Spleen (tissue), 11 donors: Measurements from ENCODE around the gene USP6. TPM values are rescaled to one million over a fixed set of nuclear protein-coding genes. Genes with fewer than 3 reads are reported as not detected.
A peak's percentile ranks its signal among the peaks of the same experiment; 100 is the strongest.
"Not testable (repeated sequence)": the region's sequence is repeated elsewhere in the genome, so short reads cannot be mapped to it uniquely, and the experiment has no call there.

Experiments
- DNase-seq: peaks from one replicate; pipeline ENCODE4 v3.0.0-alpha.2; 2020
- H3K27ac ChIP-seq, 8 donors: fragments of 200-600 bp; sonication (generic) in 7 of 8; 1 replicate in 4 of 8; 2 replicates in 4 of 8; pipeline versions ENCODE4 v1.5.0 to v1.8.0; 2016 to 2021; ENCODE audit warnings: inconsistent platforms in 4 of 8, mild to moderate bottlenecking in 4 of 8, moderate library complexity in 1 of 8
- H3K27me3 ChIP-seq, 7 donors: fragments of 200-600 bp; sonication (generic) in 6 of 7; replicated peaks in 1 of 7; 1 replicate in 4 of 7; 2 replicates in 3 of 7; pipeline versions ENCODE4 v1.5.0 to v1.8.0; 2016 to 2021; ENCODE audit warnings: inconsistent platforms in 3 of 7, mild to moderate bottlenecking in 1 of 7
- H3K36me3 ChIP-seq, 6 donors: fragments of 200-600 bp; sonication (generic) in 5 of 6; 1 replicate in 4 of 6; 2 replicates in 2 of 6; pipeline versions ENCODE4 v1.5.0 to v1.8.0; 2016 to 2021; ENCODE audit warnings: inconsistent platforms in 2 of 6
- H3K4me1 ChIP-seq, 6 donors: fragments of 200-600 bp; sonication (generic) in 5 of 6; 1 replicate in 3 of 6; 2 replicates in 3 of 6; pipeline versions ENCODE4 v1.5.0 to v1.8.0; 2016 to 2021; ENCODE audit warnings: inconsistent platforms in 3 of 6
- H3K4me3 ChIP-seq, 8 donors: fragments of 200-600 bp; sonication (generic) in 7 of 8; 1 replicate in 4 of 8; 2 replicates in 4 of 8; pipeline versions ENCODE4 v1.5.0 to v1.8.0; 2016 to 2021; ENCODE audit warnings: inconsistent platforms in 4 of 8, mild to moderate bottlenecking in 4 of 8, moderate library complexity in 2 of 8
- H3K9me3 ChIP-seq, 8 donors: fragments of 200-600 bp; sonication (generic) in 7 of 8; 1 replicate in 4 of 8; 2 replicates in 4 of 8; pipeline versions ENCODE4 v1.5.0 to v1.8.0; 2016 to 2021; ENCODE audit warnings: inconsistent platforms in 4 of 8
- CTCF ChIP-seq, 11 experiments: fragments of 200-600 bp in 7 of 11; fragments of 450-650 bp in 4 of 11; sonication (generic) in 4 of 11; IDR thresholded peaks in 8 of 11; conservative IDR thresholded peaks in 3 of 11; 1 replicate in 7 of 11; 2 replicates in 4 of 11; pipeline versions ENCODE4 v1.4.0 to v1.8.0; 2016 to 2021; ENCODE audit warnings: antibody characterized with exemption in 11 of 11, inconsistent platforms in 4 of 11, mild to moderate bottlenecking in 1 of 11
- POLR2A ChIP-seq, 3 donors: fragments of 450-650 bp; IDR thresholded peaks; one replicate each; pipeline ENCODE4 v1.5.1; 2017; ENCODE audit warnings: antibody characterized with exemption in 3 of 3, mild to moderate bottlenecking in 1 of 3
- POLR2AphosphoS5 ChIP-seq, 3 donors: sonication (generic); formaldehyde crosslinking; IDR thresholded peaks; one replicate each; pipeline ENCODE4 v1.5.1; 2017; ENCODE audit warnings: antibody characterized with exemption in 3 of 3
- WGBS, 5 donors: extraction: QIAGEN DNeasy Blood & Tissue Kit in 3 of 5; methylation state at CpG; one replicate each; pipeline versions ENCODE4 v1.1.5 to v1.1.7; 2013 to 2018; 5-methylcytosine and 5-hydroxymethylcytosine counted together
- intact Hi-C: fragments of 100-400 bp; cut with DNase I; formaldehyde crosslinking; loops from one replicate; pipeline ENCODE4 v1.15.0; 2023; ENCODE audit warnings: low total_unique reads
- polyA plus RNA-seq, 3 donors: library from polyadenylated mRNA; stranded (reverse); fragments of 200-250 nt; gene quantifications; one replicate each; pipeline ENCODE4 v1.2.1, GENCODE V29; 2013
- total RNA-seq, 7 donors: library from RNA; depleted of rRNA in 3 of 7; stranded (reverse); fragments of >200 nt in 3 of 7; fragmentation: NEBNext Ultra II Directional in 4 of 7; extraction: Animal tissue kit (Norgen Biotek cat#: 25700) in 4 of 7; gene quantifications; one replicate each; pipeline versions ENCODE4 v1.1.0 to v1.2.1, GENCODE V29; 2016 to 2021
- donor health status: healthy with polysubstance abuse.
- donor health status: DM: no; HTN: no; CAD: no; lungs with moderate emphysema.
- donor health status: DM: no; HTN: no; CAD: no.
- donor health status: Bipolar disorder and iron deficiency.
- donor health status: healthy.
- donor health status: DM: no; HTN: no; CAD: no.
- donor health status: DM: yes; HTN: yes; CAD: no.

The USP6 gene
- total and polyA plus RNA-seq, 10 donors: 0.03 to 0.37 (median 0.13) TPM; not detected in 1

DNA sequence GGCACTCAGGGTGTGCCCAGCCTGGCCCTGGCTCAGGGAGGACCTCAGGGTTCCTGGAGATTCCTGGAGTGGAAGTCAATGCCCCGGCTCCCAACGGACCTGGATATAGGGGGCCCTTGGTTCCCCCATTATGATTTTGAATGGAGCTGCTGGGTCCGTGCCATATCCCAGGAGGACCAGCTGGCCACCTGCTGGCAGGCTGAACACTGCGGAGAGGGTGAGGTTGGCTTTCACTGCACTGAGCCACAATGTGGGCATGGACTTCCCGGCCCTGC lies 23.6 kb downstream of the USP6 start:
- Histone ChIP-seq H3K4me1 (no peaks in the 10 kb centered on the region), H3K9me3 (no peaks in the 10 kb centered on the region), H3K27ac (no peak overlapping the region), H3K27me3 (no peaks in the 10 kb centered on the region), H3K4me3 (no peak overlapping the region), H3K36me3 (no peaks in the 10 kb centered on the region)
- no peak for TF ChIP-seq POLR2A (IDR thresholded peaks at IDR 0.05)
- TF ChIP-seq POLR2AphosphoS5 (IDR thresholded peaks at IDR 0.05): no peak
- no peak for TF ChIP-seq CTCF (IDR thresholded peaks at IDR 0.05 in 8 of 11, conservative IDR thresholded peaks at IDR 0.05 in 3 of 11)
- DNase-seq: no peak
- intact Hi-C loops: no loop called here
- 80 to 94% (median 89%) methylated on average over 3 to 5 of the region's 5 CpGs for WGBS, 5 donors

DNA sequence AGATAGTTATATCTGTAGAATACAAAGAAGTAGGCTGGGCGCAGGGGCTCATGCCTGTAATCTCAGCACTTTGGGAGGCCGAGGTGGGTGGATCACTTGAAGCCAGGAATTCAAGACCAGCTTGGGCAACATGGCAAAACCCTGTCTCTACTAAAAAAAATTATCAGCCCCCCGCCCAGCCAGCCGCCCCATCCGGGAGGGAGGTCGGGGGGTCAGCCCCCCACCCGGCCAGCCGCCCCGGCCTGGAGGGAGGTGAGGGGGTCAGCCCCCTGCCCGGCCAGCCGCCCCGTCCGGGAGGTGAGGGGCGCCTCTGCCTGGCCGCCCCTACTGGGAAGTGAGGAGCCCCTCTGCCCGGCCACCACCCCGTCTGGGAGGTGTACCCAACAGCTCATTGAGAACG lies 27.0 kb downstream of the USP6 start:
- H3K9me3 ChIP-seq, H3K4me3 ChIP-seq, H3K36me3 ChIP-seq, DNase-seq, H3K4me1 ChIP-seq, H3K27me3 ChIP-seq, intact Hi-C loops, H3K27ac ChIP-seq: not testable (repeated sequence)
- WGBS, 5 donors: 87 to 92% (median 92%) methylated on average over 14 to 18 of the region's 18 CpGs

DNA sequence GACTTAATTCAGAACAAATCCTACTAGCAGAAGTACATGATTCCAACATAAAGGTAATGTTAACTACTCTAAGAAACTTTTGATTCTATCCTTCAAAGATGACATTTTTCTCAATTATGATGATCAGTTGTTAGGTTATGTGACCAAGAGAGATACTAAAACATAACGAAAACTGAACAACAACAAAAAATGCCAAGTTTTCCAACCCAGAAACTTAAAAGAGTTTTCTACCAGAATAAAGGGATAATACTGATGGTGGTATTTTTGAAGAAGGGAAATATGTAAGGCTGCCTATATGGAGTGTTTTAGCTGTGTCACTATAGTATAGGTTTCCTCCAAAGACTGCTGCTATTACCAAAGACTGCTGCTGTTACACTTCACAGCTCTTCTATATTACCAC lies 30.3 kb downstream of the USP6 start:
- intact Hi-C loops, H3K9me3 ChIP-seq, H3K4me3 ChIP-seq, H3K36me3 ChIP-seq, H3K27me3 ChIP-seq, H3K27ac ChIP-seq, DNase-seq, H3K4me1 ChIP-seq: not testable (repeated sequence)
- WGBS, 5 donors: 83 to 94% (median 89%) methylated on average over 1 of the region's 1 CpG

DNA sequence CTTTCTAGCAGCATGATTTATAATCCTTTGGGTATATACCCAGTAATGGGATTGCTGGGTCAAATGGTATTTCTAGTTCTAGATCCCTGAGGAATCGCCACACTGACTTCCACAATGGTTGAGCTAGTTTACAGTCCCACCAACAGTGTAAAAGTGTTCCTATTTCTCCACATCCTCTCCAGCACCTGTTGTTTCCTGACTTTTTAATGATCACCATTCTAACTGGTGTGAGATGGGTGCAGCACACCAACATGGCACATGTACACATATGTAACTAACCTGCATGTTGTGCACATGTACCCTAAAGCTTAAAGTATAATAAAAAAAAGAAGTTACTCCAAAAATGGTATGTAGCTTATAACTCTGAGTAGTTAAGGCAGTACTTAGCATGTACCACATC lies 44.9 kb downstream of the USP6 start:
- DNase-seq, H3K27ac ChIP-seq, H3K4me3 ChIP-seq, H3K36me3 ChIP-seq, H3K9me3 ChIP-seq, intact Hi-C loops, H3K4me1 ChIP-seq: not testable (repeated sequence)
- H3K27me3 ChIP-seq: peaks cover 0 to 14% (median 0%) of the 10 kb centered on the region in 7 donors
- 89 to 100% (median 100%) methylated on average over 1 of the region's 1 CpG; no CpG with 5 or more reads in 1 of the 5 donors for whole genome bisulfite sequencing, 5 donors

- H3K9me3 ChIP-seq, H3K4me3 ChIP-seq, DNase-seq, intact Hi-C loops, H3K36me3 ChIP-seq: not testable (repeated sequence)
- H3K27ac ChIP-seq: peak overlapping the region in 1 of 8 donors; percentile 26
- WGBS, 5 donors: 68 to 83% (median 72%) methylated on average over 3 of the region's 3 CpGs
- peaks cover 0 to 14% (median 0%) of the 10 kb centered on the region in 7 donors for H3K27me3 ChIP-seq
- peaks cover 0 to 18% (median 3%) of the 10 kb centered on the region in 6 donors for H3K4me1 ChIP-seq
These were observed 46.0 kb downstream of the USP6 start for GRCh38 chr17:5161793-5162192.

DNA sequence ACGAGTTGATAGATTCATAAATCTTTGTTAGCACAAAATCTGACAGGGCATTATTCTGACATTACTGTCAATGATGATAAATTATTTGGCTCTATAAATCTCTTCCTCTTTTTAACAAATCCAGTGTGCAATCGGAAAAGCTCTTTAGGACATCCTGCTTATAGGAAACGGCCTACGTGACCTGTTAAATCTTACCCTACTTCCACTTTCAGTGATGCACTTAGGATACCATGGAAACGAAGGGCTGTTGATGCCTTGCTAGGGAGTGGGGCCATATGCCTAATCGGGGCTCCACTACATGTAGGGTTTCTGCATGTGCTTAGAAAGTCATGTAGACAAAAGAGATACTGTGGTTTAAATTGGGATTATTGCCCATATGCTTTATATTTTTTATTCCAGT lies 48.6 kb downstream of the USP6 start:
- WGBS, 5 donors: 32 to 48% (median 36%) methylated on average over 6 of the region's 6 CpGs
- no peak overlapping the region for H3K27ac ChIP-seq
- H3K9me3 ChIP-seq: no peaks in the 10 kb centered on the region
- H3K36me3 ChIP-seq: no peaks in the 10 kb centered on the region
- TF ChIP-seq POLR2A (IDR thresholded peaks at IDR 0.05) (no peak), POLR2AphosphoS5 (IDR thresholded peaks at IDR 0.05) (no peak)
- H3K4me1 ChIP-seq: peaks cover 0 to 28% (median 3%) of the 10 kb centered on the region in 6 donors
- intact Hi-C loops: no loop called here
- no peaks in the 10 kb centered on the region for H3K27me3 ChIP-seq
- no peak for DNase-seq
- no peak overlapping the region for H3K4me3 ChIP-seq

DNA sequence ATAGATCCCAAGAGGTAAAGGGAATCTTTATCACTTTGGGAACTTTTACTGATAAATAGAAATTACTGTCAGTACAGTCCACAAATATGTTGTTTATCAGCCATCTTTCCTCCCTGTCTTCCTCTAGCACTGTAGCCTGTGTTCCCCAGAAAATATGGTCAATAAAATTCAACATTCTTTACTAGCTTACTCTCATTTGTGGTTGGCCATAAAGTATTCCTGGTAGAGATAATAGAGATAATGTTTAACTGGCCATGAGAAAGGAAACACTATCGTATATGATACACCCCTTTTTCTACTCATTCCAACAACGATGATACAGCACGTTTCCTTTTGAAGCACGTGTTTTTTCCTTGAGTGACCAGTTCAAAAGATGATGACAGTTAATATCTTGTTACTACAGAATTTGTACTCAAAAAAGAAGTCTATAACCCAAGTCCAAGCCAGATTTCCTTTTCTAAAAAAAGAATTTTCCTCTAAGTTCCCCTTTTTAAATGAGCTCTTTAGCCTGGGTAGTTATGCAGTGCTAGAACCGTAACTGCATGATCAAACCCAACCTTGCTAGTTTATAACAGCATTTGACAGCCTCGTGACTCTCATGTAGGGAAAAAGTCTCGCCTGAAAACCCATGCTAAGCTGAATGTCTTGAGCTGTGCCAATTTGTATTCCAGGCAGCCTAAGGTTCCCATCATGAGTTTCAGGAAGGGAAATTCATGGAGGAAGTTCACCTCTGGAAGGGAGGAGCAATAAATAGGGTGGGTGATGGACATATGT lies 50.1 kb downstream of the USP6 start:
- DNase-seq: not testable (repeated sequence)
- peaks cover 0 to 28% (median 3%) of the 10 kb centered on the region in 6 donors for H3K4me1 ChIP-seq
- WGBS, 5 donors: 19 to 35% (median 28%) methylated on average over 4 to 7 of the region's 7 CpGs

GRCh38 chr17:5175027-5175426 lies 59.2 kb downstream of the USP6 start:
- 87 to 99% (median 91%) methylated on average over 7 of the region's 7 CpGs for WGBS, 5 donors
- H3K4me3 ChIP-seq, H3K27ac ChIP-seq, intact Hi-C loops, H3K27me3 ChIP-seq, H3K4me1 ChIP-seq, DNase-seq: not testable (repeated sequence)
- H3K36me3 ChIP-seq: peaks cover 0 to 40% (median 13%) of the 10 kb centered on the region in 6 donors
- H3K9me3 ChIP-seq: peaks cover 21 to 85% (median 78%) of the 10 kb centered on the region in 8 donors

More for the DNA sequence above, 50.1 kb downstream of the USP6 start:
- H3K9me3 ChIP-seq, H3K4me3 ChIP-seq, H3K27me3 ChIP-seq, H3K36me3 ChIP-seq, intact Hi-C loops: not testable (repeated sequence)
- H3K27ac ChIP-seq: peak overlapping the region in 4 of 8 donors; percentile 28 to 67 (median 52)
